GM12873 (cell line): ENCODE measurements around the gene APOBEC3H.

ENCODE experiments used
- TF ChIP-seq, protein P1 (sequence below): IDR thresholded peaks from 2 replicates; pipeline ENCODE4 v1.5.1; 2012; ENCODE audit warnings: low read depth, mild to moderate bottlenecking, moderate library complexity, low read length, control low read depth; ENCODE audit not compliant: insufficient read depth; ENCODE audit errors: missing control alignments

The APOBEC3H gene

DNA sequence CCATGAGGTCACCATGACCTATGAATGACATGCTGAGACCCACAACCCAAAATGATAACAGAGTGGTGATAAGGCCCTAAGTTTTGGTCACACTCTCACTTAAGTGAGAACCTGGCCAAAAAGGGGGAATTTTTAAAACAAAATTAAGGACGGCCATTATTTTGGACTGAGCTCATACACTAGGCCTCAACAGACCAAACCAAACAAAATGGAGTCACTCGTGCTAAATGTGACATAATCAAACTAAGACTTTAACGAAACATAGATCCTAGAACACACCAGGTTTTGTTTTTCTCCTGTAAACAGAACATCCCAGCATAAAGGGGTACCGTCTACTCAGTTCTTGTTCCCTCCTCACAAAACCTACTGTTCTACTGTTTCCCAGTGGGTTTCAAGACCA lies 11.4 kb downstream of the APOBEC3H start:
- TF ChIP-seq, protein P1, sequence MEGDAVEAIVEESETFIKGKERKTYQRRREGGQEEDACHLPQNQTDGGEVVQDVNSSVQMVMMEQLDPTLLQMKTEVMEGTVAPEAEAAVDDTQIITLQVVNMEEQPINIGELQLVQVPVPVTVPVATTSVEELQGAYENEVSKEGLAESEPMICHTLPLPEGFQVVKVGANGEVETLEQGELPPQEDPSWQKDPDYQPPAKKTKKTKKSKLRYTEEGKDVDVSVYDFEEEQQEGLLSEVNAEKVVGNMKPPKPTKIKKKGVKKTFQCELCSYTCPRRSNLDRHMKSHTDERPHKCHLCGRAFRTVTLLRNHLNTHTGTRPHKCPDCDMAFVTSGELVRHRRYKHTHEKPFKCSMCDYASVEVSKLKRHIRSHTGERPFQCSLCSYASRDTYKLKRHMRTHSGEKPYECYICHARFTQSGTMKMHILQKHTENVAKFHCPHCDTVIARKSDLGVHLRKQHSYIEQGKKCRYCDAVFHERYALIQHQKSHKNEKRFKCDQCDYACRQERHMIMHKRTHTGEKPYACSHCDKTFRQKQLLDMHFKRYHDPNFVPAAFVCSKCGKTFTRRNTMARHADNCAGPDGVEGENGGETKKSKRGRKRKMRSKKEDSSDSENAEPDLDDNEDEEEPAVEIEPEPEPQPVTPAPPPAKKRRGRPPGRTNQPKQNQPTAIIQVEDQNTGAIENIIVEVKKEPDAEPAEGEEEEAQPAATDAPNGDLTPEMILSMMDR: no peak

DNA sequence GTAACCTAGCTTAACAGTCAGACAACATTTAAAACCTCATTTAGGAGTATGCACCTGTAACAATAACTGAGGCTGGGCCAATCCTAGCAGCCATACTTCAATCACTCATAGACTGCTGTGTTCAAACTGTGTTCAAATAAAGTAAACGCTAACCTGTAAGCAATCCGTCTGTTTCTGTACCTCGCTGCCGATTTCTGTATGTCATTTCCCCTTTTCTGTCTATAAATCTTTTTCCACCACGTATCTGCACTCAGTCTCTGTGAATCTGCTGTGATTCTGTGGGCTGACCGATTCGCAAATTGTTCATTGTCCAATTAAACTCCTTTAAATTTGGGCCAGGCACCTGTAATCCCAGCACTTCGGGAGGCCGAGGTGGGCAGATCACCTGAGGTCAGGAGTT lies 12.3 kb downstream of the APOBEC3H start:
- TF ChIP-seq, protein P1: no peak

DNA sequence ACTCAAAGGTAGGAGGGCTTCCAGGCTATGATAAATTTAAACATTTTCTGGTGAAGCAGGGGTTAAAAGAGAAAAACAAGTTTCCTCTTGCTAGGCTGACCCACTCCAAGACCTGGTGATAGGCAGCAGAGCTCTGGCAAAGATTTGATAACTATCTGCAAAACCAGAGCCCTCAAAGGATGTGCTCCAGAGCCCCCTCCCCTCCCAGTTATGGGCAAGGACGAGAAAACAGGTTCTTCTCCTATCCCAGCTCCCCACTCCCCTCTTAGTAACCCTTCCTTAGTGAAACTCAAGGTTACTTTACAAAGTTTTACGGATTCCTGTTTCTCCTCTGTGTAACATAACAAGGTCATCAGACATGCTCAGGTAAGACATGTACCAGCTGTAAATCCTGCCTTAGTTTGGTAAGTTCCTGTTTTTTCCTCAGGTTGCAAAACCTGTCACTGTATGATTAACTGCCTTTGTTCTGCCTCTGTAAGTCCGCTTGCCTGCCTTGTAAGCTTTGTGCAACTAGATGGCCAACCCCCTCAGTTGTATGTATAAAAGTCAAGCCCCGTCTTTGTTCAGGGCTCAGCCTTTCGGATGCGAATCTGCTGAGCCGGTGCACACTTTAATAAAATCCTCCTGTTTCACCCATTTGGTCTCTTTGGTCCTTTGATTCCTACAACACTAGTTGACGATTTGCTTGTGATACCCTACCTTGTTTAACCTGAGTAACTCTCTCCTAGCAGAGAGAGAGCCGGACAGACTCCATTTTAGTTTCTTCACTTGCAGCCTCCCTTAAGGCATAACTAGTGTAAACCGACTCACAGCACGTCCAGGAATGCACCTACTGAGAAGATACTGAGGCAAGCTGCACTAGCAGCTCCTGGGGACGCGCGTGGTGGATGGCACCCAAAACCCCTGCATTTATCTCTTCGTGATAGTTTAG lies 13.9 kb downstream of the APOBEC3H start:
- TF ChIP-seq, protein P1: no peak

DNA sequence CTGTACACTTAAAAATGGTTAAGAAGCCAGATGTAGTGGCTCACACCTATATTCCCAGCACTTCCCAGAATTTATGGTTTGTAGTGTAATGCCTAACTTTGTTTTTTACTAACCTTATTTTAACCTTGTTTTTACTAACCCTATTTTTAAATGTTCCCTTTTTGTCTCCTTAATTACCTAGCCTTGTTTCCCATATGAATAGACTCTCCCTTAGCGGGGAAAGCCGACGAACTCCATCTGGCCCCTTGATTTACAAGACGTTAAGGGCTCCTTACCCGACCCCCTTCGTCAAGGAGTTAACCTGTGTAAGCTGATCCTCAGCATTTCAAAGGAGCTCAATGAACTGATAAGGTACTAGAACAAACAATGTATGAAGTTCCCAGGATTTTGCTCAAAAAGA lies 17.1 kb downstream of the APOBEC3H start:
- TF ChIP-seq, protein P1: no peak

DNA sequence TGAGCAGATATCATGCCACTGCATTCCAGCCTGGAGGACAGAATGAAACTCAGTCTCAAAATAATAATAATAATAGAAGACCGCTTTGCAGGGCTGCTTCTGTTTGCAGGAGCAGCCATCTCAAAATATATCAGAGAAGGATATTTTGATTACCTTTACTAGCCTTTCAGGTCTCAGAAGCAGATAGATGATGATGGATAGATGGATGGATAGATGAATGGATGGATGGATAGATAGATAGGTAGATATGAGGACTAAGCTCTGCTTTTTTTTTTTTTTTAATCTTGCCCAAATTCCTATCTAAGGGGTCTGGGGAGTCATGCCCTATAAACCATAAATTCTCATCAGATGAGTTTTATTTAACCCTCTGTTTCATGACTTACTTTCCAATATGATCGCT lies 18.5 kb downstream of the APOBEC3H start:
- TF ChIP-seq, protein P1: no peak

DNA sequence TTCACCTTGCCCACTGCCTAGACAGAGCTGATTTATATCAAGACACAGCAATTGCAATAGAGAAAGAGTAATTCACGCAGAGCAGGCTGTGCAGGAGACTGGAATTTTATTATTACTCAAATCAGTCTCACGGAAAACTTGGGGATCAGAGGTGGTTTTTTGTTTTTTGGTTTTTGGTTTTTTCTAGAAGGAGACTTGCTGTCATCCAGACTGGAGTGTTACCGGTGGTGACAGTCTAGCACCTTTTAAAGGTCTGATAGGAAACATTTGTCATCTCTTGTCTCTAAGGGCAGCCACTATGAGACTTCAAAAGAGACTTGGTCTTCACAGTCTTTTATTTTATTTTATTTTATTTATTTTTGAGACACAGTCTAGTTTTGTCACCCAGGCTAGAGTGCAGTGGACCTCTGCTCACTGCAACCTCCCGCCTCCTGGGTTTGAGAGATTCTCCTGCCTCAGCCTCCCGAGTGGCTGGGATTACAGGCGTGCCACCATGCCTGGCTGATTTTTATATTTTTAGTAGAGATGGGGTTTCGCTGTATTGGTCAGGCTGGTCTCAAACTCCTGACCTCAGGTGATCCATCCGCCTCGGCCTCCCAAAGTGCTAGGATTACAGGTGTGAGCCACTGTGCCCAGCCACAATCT lies 19.1 kb downstream of the APOBEC3H start:
- TF ChIP-seq, protein P1: no peak

DNA sequence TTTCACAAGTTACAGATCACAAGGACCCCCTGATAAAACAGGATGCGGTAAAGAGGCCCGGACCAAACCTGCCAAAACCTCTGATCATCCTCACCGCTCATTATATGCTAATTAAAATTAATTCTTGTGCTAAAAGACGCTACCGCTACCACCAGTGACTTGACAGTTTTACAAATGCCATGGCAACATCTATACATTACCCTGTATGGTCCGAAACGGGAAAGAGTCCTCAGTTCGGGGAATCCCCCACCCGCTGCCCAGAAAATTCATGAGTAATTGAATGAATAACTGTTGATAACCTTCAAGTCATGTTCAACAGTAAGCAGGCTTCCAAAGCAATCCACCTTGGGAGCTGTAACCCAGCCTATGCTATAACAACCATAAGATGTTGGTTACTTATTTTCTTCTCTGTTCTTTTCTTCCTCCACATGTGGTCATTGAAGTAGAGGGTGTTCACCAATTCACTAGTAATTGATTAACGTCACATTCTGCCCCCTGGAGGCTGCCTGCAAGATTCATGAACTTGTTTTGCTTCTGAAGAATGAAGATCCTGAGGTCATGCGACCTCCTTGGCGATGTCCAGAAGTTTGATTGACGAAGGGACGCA lies 20.6 kb downstream of the APOBEC3H start:
- TF ChIP-seq, protein P1: peak; percentile 72
